Calu3 (cell line): ENCODE data around the gene EIF3A. TPM values are rescaled to one million over a fixed set of nuclear protein-coding genes. Genes with fewer than 3 reads are reported as not detected.
"Not testable (repeated sequence)": the region's sequence is repeated elsewhere in the genome, so short reads cannot be mapped to it uniquely, and the experiment has no call there.

ENCODE experiments used
- BruUV-seq: library from RNA; stranded (reverse); fragments of 400-500 nt; replicated peaks from 2 replicates; lab custom pipeline; 2021; lab: Mats Ljungman, UMichigan
- CTCF ChIA-PET: fragments of 300-600 bp; sonication (Branson Sonifier 250); formaldehyde crosslinking; loops from one replicate; lab custom pipeline; 2022; ENCODE audit warnings: antibody characterized with exemption; lab: Charles Lee
- DNase-seq: peaks from one replicate; pipeline ENCODE4 v3.0.0; 2022
- H3K27ac Mint-ChIP-seq: one replicate; pipeline ENCODE4 v1.8.0; 2022; ENCODE audit warnings: mixed read lengths; ENCODE audit not compliant: unreplicated experiment
- H3K27me3 Mint-ChIP-seq: one replicate; pipeline ENCODE4 v1.8.0; 2022; ENCODE audit warnings: mixed read lengths; ENCODE audit not compliant: unreplicated experiment
- H3K36me3 Mint-ChIP-seq: one replicate; pipeline ENCODE4 v1.8.0; 2022; ENCODE audit warnings: mild to moderate bottlenecking, moderate library complexity, mixed read lengths; ENCODE audit not compliant: insufficient read depth, unreplicated experiment
- H3K4me1 Mint-ChIP-seq: one replicate; pipeline ENCODE4 v1.8.0; 2022; ENCODE audit warnings: mild to moderate bottlenecking, low read depth, mixed read lengths; ENCODE audit not compliant: unreplicated experiment
- H3K4me3 Mint-ChIP-seq: one replicate; pipeline ENCODE4 v1.8.0; 2022; ENCODE audit warnings: mild to moderate bottlenecking, low read depth, moderate library complexity, mixed read lengths; ENCODE audit not compliant: unreplicated experiment
- H3K9me3 Mint-ChIP-seq: one replicate; pipeline ENCODE4 v1.8.0; 2022; ENCODE audit warnings: low read depth, mixed read lengths; ENCODE audit not compliant: unreplicated experiment
- intact Hi-C: fragments of 100-400 bp; cut with micrococcal nuclease; formaldehyde crosslinking; loops from one replicate; pipeline ENCODE4 v1.10.0; 2022; ENCODE audit not compliant: unreplicated experiment
- total RNA-seq: library from RNA; stranded (reverse); gene quantifications from 2 replicates; pipeline ENCODE4 v1.2.3, GENCODE V29; 2022
- TF ChIP-seq, protein P1 (sequence below): fragments of 200-600 bp; IDR thresholded peaks from one replicate; pipeline ENCODE4 v1.8.0; 2022; ENCODE audit warnings: antibody characterized with exemption; ENCODE audit not compliant: unreplicated experiment

Gene EIF3A
- total RNA-seq, 1 experiment from 2014 or later: 104 TPM

DNA sequence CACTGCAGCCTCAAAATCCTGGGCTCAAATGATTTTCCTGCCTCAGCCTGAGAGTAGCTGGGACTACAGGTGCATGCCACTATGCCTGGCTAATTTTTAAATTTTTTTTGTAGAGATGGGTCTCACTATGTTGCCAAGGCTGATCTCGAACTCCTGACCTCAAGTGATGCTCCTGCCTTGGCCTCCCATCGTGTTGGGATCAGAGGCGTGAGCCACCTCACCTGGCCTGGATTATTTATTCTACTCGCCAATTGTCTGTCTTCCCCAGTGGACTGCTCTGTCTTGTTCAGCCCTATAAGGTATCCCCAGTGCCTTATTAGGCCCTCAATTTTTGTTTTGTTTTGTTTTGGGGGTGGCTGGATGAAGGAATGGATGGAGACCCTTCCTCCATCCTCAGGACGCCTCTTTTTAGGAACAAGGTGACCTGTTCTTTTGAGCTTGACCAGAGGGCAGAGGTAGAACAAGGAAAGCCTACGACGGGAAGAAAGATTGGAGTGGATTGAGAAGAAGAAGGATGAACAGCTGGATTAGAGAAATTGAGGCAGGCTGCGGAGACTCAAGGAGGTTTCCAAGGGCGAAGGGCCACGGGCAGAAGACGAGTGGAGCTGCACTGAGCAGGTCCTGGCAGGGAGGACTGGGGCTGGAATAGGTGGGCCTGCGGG is 22.8 kb upstream of the EIF3A start:
- Mint-ChIP-seq H3K9me3 (no peaks in the 10 kb centered on the region), H3K36me3 (peaks cover 6% of the 10 kb centered on the region), H3K4me1 (peaks cover 15% of the 10 kb centered on the region), H3K27me3 (no peaks in the 10 kb centered on the region), H3K27ac (no peak overlapping the region), H3K4me3 (peak overlapping the region; percentile 64)
- CTCF ChIA-PET: interaction anchor here (0.7 kb wide), 1 partner anchor 1645 kb away, joined by 3 read pairs; no protein-coding TSS in a partner anchor
- BruUV-seq: no TSS peak
- intact Hi-C loops: no loop called here
- DNase-seq: no peak
- TF ChIP-seq, protein P1, sequence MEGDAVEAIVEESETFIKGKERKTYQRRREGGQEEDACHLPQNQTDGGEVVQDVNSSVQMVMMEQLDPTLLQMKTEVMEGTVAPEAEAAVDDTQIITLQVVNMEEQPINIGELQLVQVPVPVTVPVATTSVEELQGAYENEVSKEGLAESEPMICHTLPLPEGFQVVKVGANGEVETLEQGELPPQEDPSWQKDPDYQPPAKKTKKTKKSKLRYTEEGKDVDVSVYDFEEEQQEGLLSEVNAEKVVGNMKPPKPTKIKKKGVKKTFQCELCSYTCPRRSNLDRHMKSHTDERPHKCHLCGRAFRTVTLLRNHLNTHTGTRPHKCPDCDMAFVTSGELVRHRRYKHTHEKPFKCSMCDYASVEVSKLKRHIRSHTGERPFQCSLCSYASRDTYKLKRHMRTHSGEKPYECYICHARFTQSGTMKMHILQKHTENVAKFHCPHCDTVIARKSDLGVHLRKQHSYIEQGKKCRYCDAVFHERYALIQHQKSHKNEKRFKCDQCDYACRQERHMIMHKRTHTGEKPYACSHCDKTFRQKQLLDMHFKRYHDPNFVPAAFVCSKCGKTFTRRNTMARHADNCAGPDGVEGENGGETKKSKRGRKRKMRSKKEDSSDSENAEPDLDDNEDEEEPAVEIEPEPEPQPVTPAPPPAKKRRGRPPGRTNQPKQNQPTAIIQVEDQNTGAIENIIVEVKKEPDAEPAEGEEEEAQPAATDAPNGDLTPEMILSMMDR: no peak

DNA sequence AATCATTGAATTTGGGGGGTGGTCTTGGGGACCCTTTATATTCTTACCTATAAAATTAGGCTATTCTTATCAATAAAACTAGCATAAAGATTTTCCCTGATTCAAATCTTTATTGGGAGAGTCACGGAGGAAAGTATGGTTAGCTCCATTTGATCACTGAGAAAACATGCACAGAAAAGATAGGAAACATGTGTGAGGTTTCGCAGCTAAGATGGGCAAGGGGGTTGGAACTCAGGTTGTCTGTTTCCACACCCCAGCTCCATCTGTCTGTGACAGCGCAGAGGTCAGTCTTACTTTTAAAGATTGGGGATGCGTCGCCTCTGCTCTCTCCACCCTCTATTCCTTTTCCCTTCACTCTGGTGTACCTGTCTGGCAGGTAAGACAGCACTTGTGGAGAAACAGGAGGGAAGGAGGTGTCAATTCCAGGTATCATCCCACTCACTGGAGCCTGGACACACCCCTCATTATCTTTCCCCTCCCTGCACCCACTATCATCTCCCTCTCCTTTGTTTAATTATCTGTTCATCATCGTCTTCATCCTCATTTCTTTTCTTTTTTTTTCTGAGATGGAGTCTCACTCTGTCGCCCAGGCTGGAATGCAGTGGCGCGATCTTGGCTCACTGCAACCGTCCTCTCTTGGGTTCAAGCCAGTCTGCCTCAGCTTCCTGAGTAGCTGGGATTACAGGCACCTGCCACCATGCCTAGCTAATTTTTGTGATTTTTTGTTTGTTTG is 20.9 kb upstream of the EIF3A start:
- CTCF ChIA-PET: interaction anchor here (0.6 kb wide), 3 partner anchors 95 to 477 kb away, joined by 3 to 4 read pairs (median 3); no protein-coding TSS in a partner anchor
- H3K36me3 Mint-ChIP-seq: peaks cover 6% of the 10 kb centered on the region
- H3K9me3 Mint-ChIP-seq: no peaks in the 10 kb centered on the region
- TF ChIP-seq, protein P1: no peak
- peaks cover 15% of the 10 kb centered on the region for H3K4me1 Mint-ChIP-seq
- intact Hi-C loops: no loop called here
- DNase-seq: no peak
- no TSS peak for BruUV-seq
- no peaks in the 10 kb centered on the region for H3K27me3 Mint-ChIP-seq
- H3K4me3 Mint-ChIP-seq: no peak overlapping the region
- no peak overlapping the region for H3K27ac Mint-ChIP-seq

DNA sequence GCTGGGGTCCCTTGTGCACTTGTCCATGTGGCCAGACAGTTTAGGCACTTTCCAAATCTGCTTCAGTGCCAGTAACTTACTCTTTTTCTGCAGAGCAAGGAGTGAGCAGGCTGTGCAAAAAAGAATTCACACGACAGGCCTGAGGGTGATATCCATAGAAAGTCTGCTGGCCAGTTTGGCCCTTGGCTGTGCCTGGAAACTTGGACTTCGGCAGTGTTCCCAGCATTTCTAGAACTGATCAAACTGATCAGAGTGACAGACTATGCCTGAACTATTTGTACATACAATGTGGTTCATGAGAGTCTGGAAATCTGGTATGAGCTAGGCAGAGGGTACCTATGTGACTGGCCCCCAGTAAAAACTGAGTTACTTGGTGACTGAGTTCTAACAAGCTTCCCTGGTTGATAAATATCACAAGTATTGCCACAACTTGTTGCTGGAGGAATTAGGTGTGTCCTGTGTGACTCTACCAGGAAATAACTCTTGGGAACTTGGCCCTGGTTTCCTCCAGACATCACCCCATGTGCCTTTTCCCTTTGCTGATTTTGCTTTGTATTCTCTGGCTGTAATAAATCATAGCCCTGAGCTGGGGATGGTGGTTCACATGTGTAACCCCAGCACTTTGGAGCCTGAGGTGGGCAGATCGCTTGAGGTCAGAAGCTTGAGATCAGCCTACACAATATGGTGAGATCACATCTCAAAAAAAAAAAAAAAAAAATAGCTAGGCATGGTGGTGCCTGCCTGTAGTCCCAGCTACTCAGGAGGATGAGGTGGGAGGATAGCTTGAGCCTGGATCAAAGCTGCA is 20.0 kb upstream of the EIF3A start:
- Mint-ChIP-seq H3K27ac (no peak overlapping the region), H3K4me1 (peaks cover 15% of the 10 kb centered on the region), H3K27me3 (no peaks in the 10 kb centered on the region), H3K9me3 (no peaks in the 10 kb centered on the region), H3K4me3 (no peak overlapping the region), H3K36me3 (peaks cover 6% of the 10 kb centered on the region)
- TF ChIP-seq, protein P1: no peak
- intact Hi-C loops: no loop called here
- CTCF ChIA-PET: interaction anchor here (0.6 kb wide), 3 partner anchors 94 to 477 kb away, joined by 3 to 4 read pairs (median 3); no protein-coding TSS in a partner anchor
- DNase-seq: peak; percentile 25
- no TSS peak for BruUV-seq

DNA sequence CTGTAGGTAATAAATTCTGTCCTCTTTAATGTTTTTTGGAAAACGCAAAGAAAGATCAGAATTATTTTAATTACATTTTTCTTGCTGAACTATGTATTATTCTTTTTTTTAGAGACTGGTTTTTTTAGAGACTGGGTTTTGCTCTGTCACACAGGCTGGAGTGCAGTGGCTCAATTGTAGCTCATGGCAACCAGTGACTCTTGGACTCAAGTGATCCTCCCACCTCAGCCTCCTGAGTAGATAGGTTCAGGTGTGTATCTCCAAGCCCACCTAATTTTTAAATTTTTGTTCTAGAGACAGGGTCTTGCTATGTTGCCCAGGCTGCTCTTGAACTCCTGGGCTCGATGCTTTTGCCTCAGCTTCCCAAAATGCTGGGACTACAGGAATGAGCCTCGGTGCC is 18.0 kb upstream of the EIF3A start:
- TF ChIP-seq, protein P1: no peak
- no peak for DNase-seq
- intact Hi-C loops: no loop called here
- Mint-ChIP-seq H3K27ac (no peak overlapping the region), H3K4me1 (peaks cover 5% of the 10 kb centered on the region), H3K4me3 (no peak overlapping the region), H3K9me3 (no peaks in the 10 kb centered on the region), H3K27me3 (no peaks in the 10 kb centered on the region), H3K36me3 (no peaks in the 10 kb centered on the region)
- CTCF ChIA-PET: no interaction called here
- BruUV-seq: no TSS peak

DNA sequence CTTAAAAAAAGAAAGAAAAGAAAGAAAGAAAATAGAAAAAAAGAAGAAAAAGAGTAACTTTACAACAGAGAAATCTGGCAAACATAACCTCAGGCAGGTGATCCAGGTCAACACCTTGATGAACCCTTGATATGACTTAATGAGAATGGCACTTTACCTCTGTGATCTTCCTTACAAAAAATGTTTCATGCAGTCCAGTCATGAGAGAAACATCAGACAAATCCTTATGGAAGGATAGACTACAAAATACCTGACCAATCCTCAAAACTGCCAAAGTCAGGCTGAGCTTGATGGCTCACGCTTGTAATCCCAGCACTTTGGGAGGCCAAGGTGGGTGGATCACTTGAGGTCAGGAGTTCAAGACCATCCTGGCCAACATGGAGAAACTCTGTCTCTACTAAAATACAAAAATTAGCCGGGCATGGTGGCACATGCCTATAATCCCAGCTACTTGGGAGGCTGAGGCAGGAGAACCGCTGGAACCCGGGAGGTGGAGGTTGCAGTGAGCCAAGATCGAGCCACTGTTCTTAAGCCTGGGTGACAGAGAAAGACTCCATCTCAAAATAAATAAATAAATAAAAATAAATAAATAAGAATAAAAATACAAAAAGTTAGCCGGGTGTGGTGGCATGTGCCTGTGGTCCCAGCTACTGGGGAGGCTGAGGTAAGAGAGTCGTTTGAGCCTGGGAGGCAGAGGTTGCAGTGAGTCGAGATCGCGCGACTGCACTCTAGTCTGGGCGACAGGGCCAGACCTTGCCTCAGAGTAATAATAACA is 16.2 kb upstream of the EIF3A start:
- intact Hi-C loops, DNase-seq, H3K27me3 Mint-ChIP-seq, H3K36me3 Mint-ChIP-seq, H3K9me3 Mint-ChIP-seq, H3K4me1 Mint-ChIP-seq, H3K27ac Mint-ChIP-seq, H3K4me3 Mint-ChIP-seq, BruUV-seq, CTCF ChIA-PET: not testable (repeated sequence)
